C4-2B (cell line): ENCODE data around the gene RAB3IL1.

Experiments used
- H3K27ac ChIP-seq: fragments of 450-650 bp; 2 replicates; pipeline ENCODE4 v1.5.1; 2017
- CTCF ChIP-seq: fragments of 450-650 bp; conservative IDR thresholded peaks from 2 replicates; pipeline ENCODE4 v1.5.1; 2017; ENCODE audit warnings: mild to moderate bottlenecking
- ZFX ChIP-seq: fragments of 450-650 bp; IDR thresholded peaks from 2 replicates; pipeline ENCODE4 v1.6.1; 2017

The RAB3IL1 gene

DNA sequence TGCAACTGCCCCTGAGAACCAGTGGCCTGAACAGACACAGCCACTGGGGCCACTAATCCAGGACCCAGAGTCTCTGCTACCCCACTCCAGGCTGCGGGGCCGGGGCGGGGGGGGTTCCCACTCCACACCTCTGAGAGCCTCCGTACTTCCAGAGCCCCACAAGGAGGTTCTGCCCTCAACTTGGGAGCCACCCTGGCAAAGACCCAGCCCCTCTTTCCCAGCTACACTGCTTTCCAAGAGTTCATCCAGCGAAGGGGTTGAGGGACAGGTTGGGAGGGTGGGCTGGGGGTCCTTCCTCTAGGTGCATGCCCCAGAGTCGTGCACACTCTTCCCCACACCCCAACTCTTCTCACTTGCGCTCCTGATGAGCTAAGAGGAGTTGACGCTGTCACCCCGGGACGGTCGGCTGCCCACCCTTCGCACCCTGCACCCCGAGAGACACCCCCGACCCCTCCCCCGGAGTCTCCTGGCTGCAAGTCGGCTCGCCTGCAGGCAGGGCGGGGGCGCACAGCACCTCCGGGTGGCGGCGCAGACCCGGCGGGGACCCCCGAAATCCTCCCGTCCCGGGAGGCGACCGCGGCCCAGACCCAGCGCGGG is 531 bp downstream of the RAB3IL1 start:
- H3K27ac ChIP-seq, result peak overlapping the region; percentile 44
- TF ChIP-seq CTCF, result no peak
- TF ChIP-seq ZFX, result no peak

- H3K27ac ChIP-seq, result no peak overlapping the region
- TF ChIP-seq ZFX, result no peak
Observed at GRCh38 chr11:61914471-61915171, 2.7 kb downstream of the RAB3IL1 start.

- TF ChIP-seq ZFX, result no peak
- TF ChIP-seq CTCF, result no peak
- no peak overlapping the region for H3K27ac ChIP-seq
Observed at GRCh38 chr11:61913699-61914395, 3.5 kb downstream of the RAB3IL1 start.

DNA sequence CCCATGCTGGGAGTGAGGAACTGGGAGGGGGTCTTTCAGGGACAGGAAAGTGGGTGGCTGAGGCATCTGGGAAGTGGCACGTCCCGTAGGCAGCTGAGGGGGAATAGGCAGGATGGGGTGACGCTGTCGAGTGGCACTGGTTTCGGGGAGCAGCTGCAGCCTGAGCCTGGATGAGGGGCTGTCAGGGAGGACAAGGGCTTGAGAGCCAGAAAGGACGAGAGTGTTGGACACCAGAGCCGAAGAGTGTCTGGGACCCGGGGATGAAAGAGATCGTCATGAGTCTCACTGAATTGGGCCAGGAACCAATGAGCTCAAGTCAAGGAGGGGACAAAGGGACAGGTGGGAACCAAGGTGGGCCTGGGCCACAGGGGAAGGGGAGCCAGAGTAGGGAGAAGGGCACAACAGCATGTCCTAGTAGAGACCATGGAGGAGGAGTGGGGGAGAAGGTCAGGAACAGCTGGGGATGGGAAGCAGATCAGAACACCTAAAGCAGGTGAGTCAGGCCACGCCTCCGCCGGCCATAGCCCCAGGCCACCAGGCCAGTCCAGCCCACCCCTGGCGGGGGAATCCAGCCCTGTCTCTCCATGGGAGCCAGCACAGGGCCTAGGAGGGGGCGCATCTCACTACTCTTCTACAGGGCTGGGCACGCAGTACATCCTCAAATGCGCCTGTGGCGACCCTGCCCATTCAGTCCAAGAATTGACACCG is 4.2 kb downstream of the RAB3IL1 start:
- no peak overlapping the region for H3K27ac ChIP-seq

DNA sequence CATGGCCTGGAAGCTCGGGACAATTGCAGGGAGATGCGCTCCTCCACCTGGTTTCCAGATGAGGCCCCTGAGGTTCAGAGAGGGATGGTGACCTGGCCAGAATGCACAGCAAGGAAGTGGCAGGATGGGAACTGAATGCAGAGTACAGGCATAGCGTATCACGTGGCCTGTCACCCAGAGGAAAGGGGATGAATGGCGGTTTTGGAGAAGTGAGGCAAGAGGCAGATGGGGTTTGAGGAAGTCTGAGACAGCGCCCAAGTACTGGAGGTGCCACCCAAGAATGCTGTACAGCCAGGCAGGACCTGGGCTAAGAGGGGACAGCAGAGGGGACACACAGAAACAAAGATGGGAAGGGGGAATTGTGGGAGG is 4.9 kb downstream of the RAB3IL1 start:
- no peak for TF ChIP-seq CTCF
- no peak for TF ChIP-seq ZFX

More for the DNA sequence above, 4.2 kb downstream of the RAB3IL1 start:
- TF ChIP-seq ZFX, result no peak
- no peak for TF ChIP-seq CTCF

GRCh38 chr11:61911701-61912529 is 5.5 kb downstream of the RAB3IL1 start:
- no peak overlapping the region for H3K27ac ChIP-seq
- TF ChIP-seq CTCF, result no peak
- no peak for TF ChIP-seq ZFX

More for the DNA sequence above, 4.9 kb downstream of the RAB3IL1 start:
- no peak overlapping the region for H3K27ac ChIP-seq

- H3K27ac ChIP-seq, result no peak overlapping the region
- no peak for TF ChIP-seq ZFX
- TF ChIP-seq CTCF, result no peak
Observed at GRCh38 chr11:61911128-61911700, 6.2 kb downstream of the RAB3IL1 start.
